HL-60/S4 treated with phorbol 12-myristate 13-acetate at 8.2 ng/mL for 4 days and 3 days (cell line): Measurements from ENCODE around the gene MCTS1.
"Not testable (repeated sequence)": the region's sequence is repeated elsewhere in the genome, so short reads cannot be mapped to it uniquely, and the experiment has no call there.

Experiments used
- in situ Hi-C: fragments of 300-500 bp; cut with MboI; formaldehyde crosslinking; loops from 2 replicates; pipeline ENCODE4 v1.15.0; 2022; ENCODE audit warnings: low sequenced_read_pairs

MCTS1 gene

GRCh38 chrX:120625371-120625770 is 21.5 kb downstream of the MCTS1 start:
- in situ Hi-C loops = no loop called here

- in situ Hi-C loops = no loop called here
Measured at GRCh38 chrX:120629667-120630537, 26.0 kb downstream of the MCTS1 start, which contains the start of gene C1GALT1C1. TSS of gene C1GALT1C1 (minus strand) at chrX:120630054. CDS start at chrX:120627166, 2,888 bp downstream.

- in situ Hi-C loops = no loop called here
Measured at GRCh38 chrX:120638619-120639018, 34.7 kb downstream of the MCTS1 start.

- in situ Hi-C loops = no loop called here
Measured at GRCh38 chrX:120642871-120643270, 39.0 kb downstream of the MCTS1 start.

GRCh38 chrX:120647127-120647526 is 43.2 kb downstream of the MCTS1 start:
- in situ Hi-C loops = no loop called here

- in situ Hi-C loops = not testable (repeated sequence)
Measured at GRCh38 chrX:120652256-120652655, 48.4 kb downstream of the MCTS1 start.

GRCh38 chrX:120653000-120653399 is 49.1 kb downstream of the MCTS1 start:
- in situ Hi-C loops = no loop called here

GRCh38 chrX:120660637-120661036 is 56.7 kb downstream of the MCTS1 start:
- in situ Hi-C loops = no loop called here
